Activated CD8-positive, alpha-beta T cell treated with anti-CD3 and anti-CD28 coated beads for 36 hours (primary cell): ENCODE results near the gene INO80B. TPM values are rescaled to one million over a fixed set of nuclear protein-coding genes. Genes with fewer than 3 reads are reported as not detected.
A peak's percentile ranks its signal among the peaks of the same experiment; 100 is the strongest.

Source experiments
- ATAC-seq: fragments of 200-7000 bp; cut with Tn5 transposase; one replicate; pipeline ENCODE4 v1.10.0; 2021; ENCODE audit warnings: mild to moderate bottlenecking, moderate library complexity
- CTCF ChIA-PET: fragments of 350-600 bp; sonication (Branson Sonifier 250); formaldehyde crosslinking; loops from one replicate; lab custom pipeline; 2021; ENCODE audit warnings: antibody characterized with exemption; lab: Charles Lee
- POLR2A ChIA-PET: fragments of 350-600 bp; sonication (Branson Sonifier 250); formaldehyde crosslinking; loops from one replicate; lab custom pipeline; 2021; ENCODE audit warnings: antibody characterized with exemption; lab: Charles Lee
- DNase-seq: peaks from one replicate; pipeline ENCODE4 v3.0.0-alpha.2; 2020
- H3K27ac Mint-ChIP-seq: one replicate; pipeline ENCODE4 v1.8.0; 2021; ENCODE audit warnings: mild to moderate bottlenecking, mixed read lengths
- H3K27me3 Mint-ChIP-seq: one replicate; pipeline ENCODE4 v1.8.0; 2021; ENCODE audit warnings: mixed read lengths
- H3K36me3 Mint-ChIP-seq: one replicate; pipeline ENCODE4 v1.8.0; 2021; ENCODE audit warnings: low read depth, mixed read lengths
- H3K4me1 Mint-ChIP-seq: one replicate; pipeline ENCODE4 v1.8.0; 2021; ENCODE audit warnings: low read depth, mixed read lengths
- H3K4me3 Mint-ChIP-seq: one replicate; pipeline ENCODE4 v1.8.0; 2021; ENCODE audit warnings: mild to moderate bottlenecking, moderate library complexity, mixed read lengths
- H3K9me3 Mint-ChIP-seq: one replicate; pipeline ENCODE4 v1.8.0; 2021; ENCODE audit warnings: mixed read lengths
- intact Hi-C: fragments of 100-400 bp; cut with micrococcal nuclease; formaldehyde crosslinking; loops from one replicate; pipeline ENCODE4 v1.10.0; 2022
- total RNA-seq, 2 experiments: library from RNA; stranded (reverse); gene quantifications; one replicate each; pipeline ENCODE4 v1.2.3, GENCODE V29; 2021
- TF ChIP-seq, protein P1 (sequence below): fragments of 200-600 bp; IDR thresholded peaks from one replicate; pipeline ENCODE4 v1.8.0; 2022; ENCODE audit warnings: antibody characterized with exemption, mild to moderate bottlenecking

The INO80B gene
- total RNA-seq = 10 to 100 TPM; 23.9 to 24.2 TPM

DNA sequence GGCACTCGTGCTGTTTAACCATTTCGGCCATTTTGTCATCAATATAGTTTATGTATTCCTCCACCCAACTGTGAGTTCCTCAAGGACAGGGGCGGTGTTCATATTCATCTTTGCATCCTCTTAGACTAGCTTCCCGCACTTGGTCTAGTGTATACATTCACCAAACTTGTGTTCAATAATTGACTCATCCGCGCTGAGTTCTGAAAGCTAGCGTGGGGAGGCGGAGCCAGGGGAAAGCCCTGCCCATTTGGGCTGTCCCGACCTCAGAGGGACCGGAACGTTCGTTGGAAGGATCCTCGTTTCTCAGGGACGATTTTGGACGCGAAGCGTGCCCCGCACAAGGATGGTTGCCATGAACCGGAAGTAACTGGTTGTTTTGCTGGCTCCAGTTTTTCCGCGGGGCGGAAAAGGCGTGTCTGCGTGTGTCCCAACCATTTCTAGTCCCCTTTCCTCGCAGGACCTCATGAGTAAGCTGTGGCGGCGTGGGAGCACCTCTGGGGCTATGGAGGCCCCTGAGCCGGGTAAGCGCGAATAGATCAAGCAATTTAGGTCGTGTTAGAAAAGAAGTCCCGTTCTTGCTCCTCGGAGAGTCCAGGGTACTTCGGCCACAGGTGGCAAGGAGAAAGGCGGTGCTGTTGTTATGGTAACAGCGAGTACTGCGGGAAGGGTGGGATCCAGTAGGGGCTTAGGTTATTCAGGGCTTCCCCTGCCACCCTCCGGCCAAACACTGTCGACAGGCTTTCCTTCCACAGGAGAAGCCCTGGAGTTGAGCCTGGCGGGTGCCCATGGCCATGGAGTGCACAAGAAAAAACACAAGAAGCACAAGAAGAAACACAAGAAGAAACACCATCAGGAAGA is at the start of gene INO80B:
TSS of gene INO80B (plus strand) at position 434 of the 858 bp plus-strand sequence. CDS start at position 464, 30 bp downstream.
- H3K4me1 Mint-ChIP-seq = peaks cover 41% of the 10 kb centered on the region
- DNase-seq (peak; percentile 98), ATAC-seq (peak; percentile 52)
- peak within 1 kb of the TSS; percentile 97 for H3K27ac Mint-ChIP-seq
- CTCF ChIA-PET = interaction anchor here (0.6 to 3.8 kb wide), 11 partner anchors 10 to 205 kb away, joined by 3 to 40 read pairs (median 4); partner anchors contain the start of genes C2orf81, CCDC142, MOGS and TTC31
- peaks cover 16% of the 10 kb centered on the region for H3K36me3 Mint-ChIP-seq
- no peaks in the 10 kb centered on the region for H3K9me3 Mint-ChIP-seq
- POLR2A ChIA-PET = interaction anchor here (0.6 to 5.6 kb wide), 18 partner anchors 10 to 1221 kb away, joined by 3 to 48 read pairs (median 4); partner anchors contain the start of genes AUP1, C2orf81, CCDC142 and CCT7
- peak within 1 kb of the TSS; percentile 98 for H3K4me3 Mint-ChIP-seq
- intact Hi-C loops = loop anchor here (2.0 kb wide), 1 partner anchor 28 kb away; the partner anchor contains the start of genes CCDC142 and TTC31
- TF ChIP-seq, protein P1, sequence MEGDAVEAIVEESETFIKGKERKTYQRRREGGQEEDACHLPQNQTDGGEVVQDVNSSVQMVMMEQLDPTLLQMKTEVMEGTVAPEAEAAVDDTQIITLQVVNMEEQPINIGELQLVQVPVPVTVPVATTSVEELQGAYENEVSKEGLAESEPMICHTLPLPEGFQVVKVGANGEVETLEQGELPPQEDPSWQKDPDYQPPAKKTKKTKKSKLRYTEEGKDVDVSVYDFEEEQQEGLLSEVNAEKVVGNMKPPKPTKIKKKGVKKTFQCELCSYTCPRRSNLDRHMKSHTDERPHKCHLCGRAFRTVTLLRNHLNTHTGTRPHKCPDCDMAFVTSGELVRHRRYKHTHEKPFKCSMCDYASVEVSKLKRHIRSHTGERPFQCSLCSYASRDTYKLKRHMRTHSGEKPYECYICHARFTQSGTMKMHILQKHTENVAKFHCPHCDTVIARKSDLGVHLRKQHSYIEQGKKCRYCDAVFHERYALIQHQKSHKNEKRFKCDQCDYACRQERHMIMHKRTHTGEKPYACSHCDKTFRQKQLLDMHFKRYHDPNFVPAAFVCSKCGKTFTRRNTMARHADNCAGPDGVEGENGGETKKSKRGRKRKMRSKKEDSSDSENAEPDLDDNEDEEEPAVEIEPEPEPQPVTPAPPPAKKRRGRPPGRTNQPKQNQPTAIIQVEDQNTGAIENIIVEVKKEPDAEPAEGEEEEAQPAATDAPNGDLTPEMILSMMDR = no peak
- H3K27me3 Mint-ChIP-seq = no peaks in the 10 kb centered on the region

DNA sequence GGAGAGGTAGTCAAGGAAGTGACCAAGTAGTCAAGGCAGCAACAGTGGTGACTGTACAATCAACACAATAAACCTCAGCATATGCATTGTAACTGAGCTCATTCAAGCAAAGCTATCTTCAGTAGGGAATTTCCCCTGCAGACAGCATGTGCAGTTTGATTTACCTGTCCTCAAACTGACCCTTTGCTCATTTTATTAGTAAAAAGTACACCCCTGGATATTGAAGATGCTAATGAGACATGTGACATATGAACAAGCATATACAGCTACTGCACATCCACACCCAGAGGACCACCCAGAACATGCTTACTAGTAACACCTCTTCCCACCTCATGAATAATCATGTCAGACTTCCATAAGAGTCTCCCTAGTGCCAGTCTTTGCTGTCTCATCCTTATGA is 48.9 kb upstream of the INO80B start:
- ATAC-seq (peak; percentile 37), DNase-seq (no peak)
- no peak overlapping the region for H3K4me3 Mint-ChIP-seq
- POLR2A ChIA-PET = no interaction called here
- peaks cover 11% of the 10 kb centered on the region for H3K27me3 Mint-ChIP-seq
- H3K4me1 Mint-ChIP-seq = no peaks in the 10 kb centered on the region
- no peaks in the 10 kb centered on the region for H3K36me3 Mint-ChIP-seq
- intact Hi-C loops = no loop called here
- no peaks in the 10 kb centered on the region for H3K9me3 Mint-ChIP-seq
- H3K27ac Mint-ChIP-seq = no peak overlapping the region
- TF ChIP-seq, protein P1 = no peak
- CTCF ChIA-PET = no interaction called here

DNA sequence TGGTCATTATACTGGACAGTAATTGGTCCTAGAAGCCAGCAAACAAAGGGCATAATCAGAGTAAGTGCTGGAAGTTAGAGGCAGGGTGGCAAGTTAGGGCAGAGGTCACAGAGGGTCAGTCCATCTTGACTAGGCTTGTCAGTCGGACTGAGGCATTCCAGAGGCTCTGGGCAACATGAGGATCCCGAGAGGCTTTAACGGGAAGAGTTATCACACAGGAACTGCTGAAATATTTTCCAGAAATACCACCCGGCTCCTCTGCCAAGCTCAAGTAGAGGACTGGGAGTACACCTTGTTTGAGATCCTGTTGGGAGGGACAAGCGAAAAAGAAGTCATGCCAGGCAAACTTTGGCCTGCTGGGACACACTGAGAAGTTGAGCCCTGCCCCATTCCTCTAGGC is 47.2 kb upstream of the INO80B start:
- DNase-seq (no peak), ATAC-seq (no peak)
- CTCF ChIA-PET = no interaction called here
- no peaks in the 10 kb centered on the region for H3K4me1 Mint-ChIP-seq
- intact Hi-C loops = no loop called here
- peaks cover 11% of the 10 kb centered on the region for H3K27me3 Mint-ChIP-seq
- POLR2A ChIA-PET = no interaction called here
- no peaks in the 10 kb centered on the region for H3K9me3 Mint-ChIP-seq
- H3K4me3 Mint-ChIP-seq = no peak overlapping the region
- H3K36me3 Mint-ChIP-seq = no peaks in the 10 kb centered on the region
- H3K27ac Mint-ChIP-seq = no peak overlapping the region
- TF ChIP-seq, protein P1 = no peak

DNA sequence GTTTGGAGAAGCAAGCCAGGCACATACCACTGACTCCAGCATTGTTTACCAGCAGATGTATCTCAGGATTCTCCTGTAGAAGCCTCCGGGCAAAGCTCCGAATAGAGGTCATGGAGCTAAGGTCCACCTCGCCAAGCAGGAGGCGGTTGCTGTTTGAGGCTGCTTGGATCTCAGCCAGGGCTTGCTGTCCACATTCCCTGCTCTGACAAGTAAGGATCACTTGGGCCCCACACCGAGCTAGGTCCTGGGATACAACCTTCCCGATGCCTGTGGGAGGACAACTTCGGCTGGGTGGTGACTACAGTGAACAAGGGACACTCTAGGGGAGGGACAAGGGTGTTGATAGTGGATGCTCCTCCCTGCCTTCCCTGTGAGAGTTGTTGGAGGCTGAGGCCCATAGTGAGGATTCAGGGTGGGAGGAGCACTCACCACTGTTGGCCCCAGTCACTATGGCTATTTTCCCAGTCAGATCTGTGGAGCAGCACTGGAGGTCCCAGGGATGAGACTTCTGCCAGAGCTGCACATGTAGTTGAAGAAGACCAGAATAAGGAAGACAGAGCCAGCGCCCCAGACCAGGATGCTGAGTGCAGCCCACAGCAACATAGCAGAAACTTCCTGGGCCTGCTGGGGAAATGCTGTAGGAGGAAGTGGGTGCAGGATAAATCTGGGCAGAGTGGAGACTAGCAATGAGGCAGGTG is 41.7 kb upstream of the INO80B start:
- Mint-ChIP-seq H3K4me1 (peaks cover 11% of the 10 kb centered on the region), H3K36me3 (no peaks in the 10 kb centered on the region), H3K27ac (no peak overlapping the region), H3K4me3 (no peak overlapping the region), H3K9me3 (no peaks in the 10 kb centered on the region), H3K27me3 (peaks cover 9% of the 10 kb centered on the region)
- no peak for ATAC-seq
- TF ChIP-seq, protein P1 = no peak
- DNase-seq = no peak
- POLR2A ChIA-PET = interaction anchor here (1.3 kb wide), 1 partner anchor 21 kb away, joined by 4 read pairs; no protein-coding TSS in a partner anchor
- CTCF ChIA-PET = interaction anchor here (1.0 to 1.1 kb wide), 2 partner anchors 21 to 163 kb away, joined by 3 to 6 read pairs; no protein-coding TSS in a partner anchor
- intact Hi-C loops = no loop called here
